Activated T-cell treated with anti-CD3 and anti-CD28 coated beads, Interleukin-2, amount 50 U/mL, for 4 hours (primary cell): ENCODE data around the gene KLHL2. TPM values are rescaled to one million over a fixed set of nuclear protein-coding genes. Genes with fewer than 3 reads are reported as not detected.
"Not testable (repeated sequence)": the region's sequence is repeated elsewhere in the genome, so short reads cannot be mapped to it uniquely, and the experiment has no call there.

Source experiments
- ATAC-seq, 2 donors: fragments of 200-7000 bp; cut with Tn5 transposase; one replicate each; pipeline ENCODE4 v1.10.0; 2021
- DNase-seq: peaks from one replicate; pipeline ENCODE4 v3.0.0-alpha.2; 2020
- H3K27me3 Mint-ChIP-seq: one replicate; pipeline ENCODE4 v1.8.0; 2021; ENCODE audit warnings: low read depth, mixed read lengths
- H3K36me3 Mint-ChIP-seq: one replicate; pipeline ENCODE4 v1.8.0; 2022; ENCODE audit warnings: mixed read lengths; ENCODE audit not compliant: insufficient read depth
- H3K4me1 Mint-ChIP-seq: one replicate; pipeline ENCODE4 v1.8.0; 2021; ENCODE audit warnings: low read depth, mixed read lengths
- H3K4me3 Mint-ChIP-seq: one replicate; pipeline ENCODE4 v1.8.0; 2021; ENCODE audit warnings: mild to moderate bottlenecking, moderate library complexity, mixed read lengths
- H3K9me3 Mint-ChIP-seq: one replicate; pipeline ENCODE4 v1.8.0; 2021; ENCODE audit warnings: mixed read lengths
- total RNA-seq, 3 donors: library from RNA; stranded (reverse); gene quantifications; one replicate each; pipeline ENCODE4 v1.2.1, GENCODE V29; 2021

KLHL2 gene
- total RNA-seq, 3 donors from 2014 or later = 13.8 to 19.3 (median 16.7) TPM

GRCh38 chr4:165330071-165330470 is 122.7 kb downstream of the KLHL2 start:
- Mint-ChIP-seq H3K27me3 (no peaks in the 10 kb centered on the region), H3K4me1 (peaks cover 48% of the 10 kb centered on the region), H3K4me3 (no peak overlapping the region), H3K9me3 (no peaks in the 10 kb centered on the region), H3K36me3 (peaks cover 27% of the 10 kb centered on the region)
- ATAC-seq = no peak
- DNase-seq = no peak

GRCh38 chr4:165330666-165331065 is 123.3 kb downstream of the KLHL2 start:
- H3K36me3 Mint-ChIP-seq = peaks cover 27% of the 10 kb centered on the region
- H3K4me1 Mint-ChIP-seq = peaks cover 42% of the 10 kb centered on the region
- peak overlapping the region; percentile 14 for H3K4me3 Mint-ChIP-seq
- ATAC-seq (no peak), DNase-seq (no peak)
- H3K27me3 Mint-ChIP-seq = no peaks in the 10 kb centered on the region
- no peaks in the 10 kb centered on the region for H3K9me3 Mint-ChIP-seq

GRCh38 chr4:165331359-165331758 is 124.0 kb downstream of the KLHL2 start:
- ATAC-seq (no peak), DNase-seq (no peak)
- Mint-ChIP-seq H3K9me3 (no peaks in the 10 kb centered on the region), H3K4me3 (peak overlapping the region; percentile 19), H3K27me3 (no peaks in the 10 kb centered on the region), H3K4me1 (peaks cover 35% of the 10 kb centered on the region), H3K36me3 (peaks cover 27% of the 10 kb centered on the region)

- H3K9me3 Mint-ChIP-seq = no peaks in the 10 kb centered on the region
- ATAC-seq = no peak
- peaks cover 27% of the 10 kb centered on the region for H3K36me3 Mint-ChIP-seq
- peaks cover 31% of the 10 kb centered on the region for H3K4me1 Mint-ChIP-seq
- H3K27me3 Mint-ChIP-seq = no peaks in the 10 kb centered on the region
- no peak for DNase-seq
- H3K4me3 Mint-ChIP-seq = peak overlapping the region; percentile 5
Observed at GRCh38 chr4:165331823-165332222, 124.5 kb downstream of the KLHL2 start.

- H3K27me3 Mint-ChIP-seq = no peaks in the 10 kb centered on the region
- no peak overlapping the region for H3K4me3 Mint-ChIP-seq
- peaks cover 32% of the 10 kb centered on the region for H3K4me1 Mint-ChIP-seq
- H3K9me3 Mint-ChIP-seq = no peaks in the 10 kb centered on the region
- no peak for ATAC-seq
- peaks cover 30% of the 10 kb centered on the region for H3K36me3 Mint-ChIP-seq
- no peak for DNase-seq
Observed at GRCh38 chr4:165332502-165332901, 125.1 kb downstream of the KLHL2 start.

GRCh38 chr4:165335163-165335703 is 127.9 kb downstream of the KLHL2 start:
- ATAC-seq (no peak), DNase-seq (no peak)
- peaks cover 29% of the 10 kb centered on the region for H3K4me1 Mint-ChIP-seq
- no peaks in the 10 kb centered on the region for H3K9me3 Mint-ChIP-seq
- H3K36me3 Mint-ChIP-seq = peaks cover 31% of the 10 kb centered on the region
- no peaks in the 10 kb centered on the region for H3K27me3 Mint-ChIP-seq
- H3K4me3 Mint-ChIP-seq = no peak overlapping the region

GRCh38 chr4:165336743-165337142 is 129.4 kb downstream of the KLHL2 start:
- Mint-ChIP-seq H3K9me3 (no peaks in the 10 kb centered on the region), H3K36me3 (peaks cover 20% of the 10 kb centered on the region), H3K27me3 (no peaks in the 10 kb centered on the region), H3K4me3 (no peak overlapping the region), H3K4me1 (peaks cover 14% of the 10 kb centered on the region)
- no peak for ATAC-seq
- no peak for DNase-seq

GRCh38 chr4:165342340-165342739 is 135.0 kb downstream of the KLHL2 start:
- not testable (repeated sequence) for H3K4me3 Mint-ChIP-seq, DNase-seq, H3K9me3 Mint-ChIP-seq, ATAC-seq, H3K4me1 Mint-ChIP-seq, H3K27me3 Mint-ChIP-seq
- peaks cover 12% of the 10 kb centered on the region for H3K36me3 Mint-ChIP-seq

GRCh38 chr4:165343353-165344191 is 136.2 kb downstream of the KLHL2 start:
- ATAC-seq (no peak), DNase-seq (no peak)
- Mint-ChIP-seq H3K27me3 (no peaks in the 10 kb centered on the region), H3K4me1 (no peaks in the 10 kb centered on the region), H3K9me3 (no peaks in the 10 kb centered on the region), H3K36me3 (peaks cover 9% of the 10 kb centered on the region), H3K4me3 (no peak overlapping the region)

GRCh38 chr4:165345666-165346417 is 138.5 kb downstream of the KLHL2 start:
- H3K4me1 Mint-ChIP-seq = no peaks in the 10 kb centered on the region
- peaks cover 9% of the 10 kb centered on the region for H3K36me3 Mint-ChIP-seq
- ATAC-seq (no peak), DNase-seq (no peak)
- H3K4me3 Mint-ChIP-seq = no peak overlapping the region
- no peaks in the 10 kb centered on the region for H3K27me3 Mint-ChIP-seq
- no peaks in the 10 kb centered on the region for H3K9me3 Mint-ChIP-seq

- H3K4me1 Mint-ChIP-seq = no peaks in the 10 kb centered on the region
- H3K36me3 Mint-ChIP-seq = peaks cover 6% of the 10 kb centered on the region
- ATAC-seq (no peak), DNase-seq (no peak)
- H3K27me3 Mint-ChIP-seq = peaks cover 7% of the 10 kb centered on the region
- no peaks in the 10 kb centered on the region for H3K9me3 Mint-ChIP-seq
- no peak overlapping the region for H3K4me3 Mint-ChIP-seq
Observed at GRCh38 chr4:165347647-165348569, 140.5 kb downstream of the KLHL2 start.

GRCh38 chr4:165351359-165352130 is 144.2 kb downstream of the KLHL2 start:
- no peak overlapping the region for H3K4me3 Mint-ChIP-seq
- peaks cover 8% of the 10 kb centered on the region for H3K27me3 Mint-ChIP-seq
- H3K4me1 Mint-ChIP-seq = no peaks in the 10 kb centered on the region
- H3K9me3 Mint-ChIP-seq = no peaks in the 10 kb centered on the region
- DNase-seq (no peak), ATAC-seq (no peak)
- H3K36me3 Mint-ChIP-seq = no peaks in the 10 kb centered on the region

GRCh38 chr4:165355900-165356300 is 148.5 kb downstream of the KLHL2 start:
- Mint-ChIP-seq H3K4me3 (no peak overlapping the region), H3K4me1 (no peaks in the 10 kb centered on the region), H3K9me3 (no peaks in the 10 kb centered on the region), H3K27me3 (peaks cover 14% of the 10 kb centered on the region), H3K36me3 (no peaks in the 10 kb centered on the region)
- no peak for ATAC-seq
- DNase-seq = no peak
